HG02759 (cell line): ENCODE measurements around the gene RHOBTB3.
"Not testable (repeated sequence)": the region's sequence is repeated elsewhere in the genome, so short reads cannot be mapped to it uniquely, and the experiment has no call there.

Source experiments
- ATAC-seq: cut with Tn5 transposase; IDR thresholded peaks from one replicate; pipeline ENCODE4 v1.9.1; 2021; ENCODE audit warnings: mild to moderate bottlenecking, moderate library complexity; ENCODE audit not compliant: unreplicated experiment

Gene RHOBTB3

DNA sequence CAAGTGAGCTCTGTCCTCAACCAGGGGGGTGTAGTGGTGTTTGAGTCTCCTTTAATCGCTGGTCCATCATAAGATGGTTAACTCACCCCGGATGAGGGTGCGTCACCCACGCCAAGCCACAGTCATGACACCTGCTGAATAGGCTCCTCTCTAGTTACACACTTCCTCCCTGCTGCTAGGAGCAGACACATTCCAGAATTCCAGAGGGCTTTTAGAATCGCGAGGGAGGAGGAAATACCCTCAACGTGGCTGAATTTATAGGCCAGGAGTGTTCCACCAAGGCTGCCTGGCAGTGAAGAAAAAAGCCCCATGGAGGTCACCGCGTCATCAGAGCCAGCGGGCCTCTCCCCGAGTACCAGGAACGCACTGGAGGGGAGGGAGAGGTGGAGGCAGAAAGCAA, 86.3 kb downstream of the RHOBTB3 start:
- no peak for ATAC-seq

DNA sequence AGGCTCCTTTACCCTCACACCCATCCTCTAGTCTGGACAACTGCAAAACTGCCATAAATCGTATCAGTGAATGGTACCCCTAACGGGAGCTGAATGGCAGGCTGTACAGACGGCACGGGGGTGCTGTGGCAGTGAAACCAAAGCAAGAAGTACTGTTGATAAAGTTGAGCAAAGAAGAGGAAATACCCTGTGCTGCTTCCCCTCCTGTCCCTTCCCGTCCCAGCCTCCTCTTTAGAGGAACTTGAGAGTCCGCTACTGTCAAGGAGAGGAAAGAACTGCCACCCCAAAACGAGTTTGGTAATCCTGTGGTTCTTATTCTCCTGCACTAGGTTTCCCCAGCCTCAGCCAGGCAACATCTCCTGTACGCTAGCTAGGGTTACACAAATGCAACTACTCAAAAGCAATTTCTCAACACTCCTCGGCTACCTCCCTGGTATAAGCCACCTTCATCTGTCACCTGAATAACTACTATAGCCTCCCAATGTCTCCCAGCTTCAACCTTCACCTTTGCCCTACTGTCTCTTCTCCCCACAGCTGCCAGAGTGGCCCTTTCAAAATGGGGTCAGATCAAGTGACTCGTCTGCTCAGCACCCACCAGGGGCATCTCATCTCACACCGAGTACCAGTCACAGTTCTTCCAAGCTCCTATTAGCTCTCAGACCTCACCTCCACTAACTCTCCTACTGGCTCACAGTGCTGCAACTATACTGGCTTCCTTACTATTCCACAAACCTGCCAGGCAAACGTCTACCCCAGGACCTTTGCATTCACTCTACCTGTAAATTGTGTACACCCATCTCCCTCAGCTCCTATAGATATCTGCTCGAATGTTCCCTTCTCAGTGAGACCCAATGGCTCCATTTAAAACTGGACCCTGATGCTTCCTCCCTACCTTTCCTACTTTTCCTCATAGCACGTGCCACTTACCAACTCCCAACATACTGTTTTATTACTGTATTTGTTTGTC, 87.3 kb downstream of the RHOBTB3 start:
- ATAC-seq = peak; percentile 18

DNA sequence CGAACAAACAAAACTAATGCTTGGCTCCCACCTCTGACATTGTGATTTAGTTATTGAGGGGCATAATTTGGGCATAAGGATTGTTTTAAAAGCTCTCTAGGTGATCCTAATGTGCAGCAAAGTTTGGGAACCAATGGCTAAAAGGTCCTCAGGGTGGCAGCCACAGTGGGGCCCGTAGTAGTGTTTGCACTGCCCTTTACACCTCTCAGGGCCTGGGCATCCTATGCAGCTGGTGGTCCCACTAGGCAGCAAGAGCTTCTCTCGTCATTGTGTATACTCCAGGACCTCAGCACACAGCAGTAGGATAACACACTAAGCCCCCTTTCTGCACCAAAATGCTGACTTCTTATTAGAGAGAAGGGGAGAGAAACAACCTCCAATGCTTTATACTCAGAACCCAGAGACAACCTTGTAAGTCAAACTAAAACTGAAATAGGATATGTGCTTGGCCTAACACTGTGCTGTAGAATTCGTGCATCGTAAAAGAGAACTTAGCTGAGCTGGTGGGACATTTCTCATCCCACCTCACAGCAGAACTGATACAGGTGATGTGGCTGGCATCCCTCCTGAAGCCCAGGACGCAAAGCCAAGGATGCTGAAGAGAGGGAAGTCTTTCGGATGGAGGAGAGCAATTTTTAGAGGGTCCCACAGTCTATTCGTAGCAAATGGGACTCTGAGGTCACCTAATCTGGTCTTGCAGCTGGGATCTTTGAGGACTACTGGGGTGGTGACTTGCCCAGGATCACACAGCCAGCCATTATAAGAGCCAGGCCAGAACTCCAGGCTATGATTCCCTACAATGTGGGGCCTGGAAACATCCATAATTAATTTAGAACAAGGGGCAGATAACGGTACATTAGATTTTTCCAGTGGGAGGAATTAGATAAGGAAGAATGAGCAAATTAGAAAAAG, 90.2 kb downstream of the RHOBTB3 start:
- peak; percentile 31 for ATAC-seq

DNA sequence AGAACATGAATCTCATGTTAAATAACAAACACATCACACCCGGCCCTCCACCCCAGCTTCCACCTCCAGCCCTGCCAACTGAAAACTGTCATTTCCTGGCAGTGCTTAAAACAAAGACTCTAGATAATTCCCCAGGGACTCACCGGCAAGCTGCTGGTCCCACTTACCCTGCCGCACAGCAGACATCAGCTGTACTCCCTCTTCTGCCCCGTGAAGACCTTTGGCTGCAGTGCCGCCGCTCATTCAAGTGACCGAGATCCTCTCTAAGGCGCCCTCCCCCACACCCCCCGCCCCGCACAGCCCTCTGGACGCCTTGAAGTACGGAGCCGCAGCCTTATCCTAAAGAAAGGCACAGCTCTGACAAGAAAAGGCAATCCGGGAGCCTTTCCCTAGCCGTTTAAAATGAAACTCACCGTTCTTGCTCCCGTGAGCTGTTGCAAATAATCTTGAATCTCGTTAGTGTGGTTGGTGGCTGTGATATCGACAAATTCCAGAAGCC, 91.0 kb downstream of the RHOBTB3 start:
- peak; percentile 37 for ATAC-seq

DNA sequence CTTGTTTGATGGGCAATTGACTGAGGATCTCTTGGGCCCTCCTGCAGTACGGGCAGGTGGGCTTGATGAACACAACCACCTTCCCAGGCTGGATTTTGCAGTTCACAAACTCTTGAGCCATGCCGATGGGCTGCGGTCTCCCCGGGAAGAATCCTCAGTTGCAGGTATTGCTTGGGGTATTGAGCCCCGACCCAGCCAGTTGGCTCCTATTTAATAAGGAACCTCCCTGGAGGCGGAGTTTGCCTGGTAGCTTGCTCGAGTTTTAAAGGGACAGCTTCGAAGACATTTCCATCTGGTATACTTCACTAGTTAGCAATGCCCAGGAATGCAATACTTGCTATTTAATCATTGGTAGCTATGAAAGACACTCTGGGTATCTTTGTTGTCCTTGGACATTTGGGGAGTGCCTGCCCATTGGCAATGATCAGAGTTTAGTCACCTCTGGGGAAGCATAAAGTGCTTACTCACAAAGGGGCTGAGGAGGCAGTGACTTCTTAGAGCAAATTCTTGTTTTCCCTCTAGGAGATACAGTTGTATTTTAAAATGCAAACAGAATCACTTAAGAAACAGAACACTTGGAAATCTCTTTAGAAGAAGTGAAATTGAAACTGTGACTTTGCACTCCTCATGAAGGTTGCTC, 91.5 kb downstream of the RHOBTB3 start, which contains the start of gene GLRX:
Gene GLRX (minus strand): TSS at position 185 of the 640 bp plus-strand sequence. CDS start 64 bp downstream, at position 121.
- peak; percentile 43 for ATAC-seq

DNA sequence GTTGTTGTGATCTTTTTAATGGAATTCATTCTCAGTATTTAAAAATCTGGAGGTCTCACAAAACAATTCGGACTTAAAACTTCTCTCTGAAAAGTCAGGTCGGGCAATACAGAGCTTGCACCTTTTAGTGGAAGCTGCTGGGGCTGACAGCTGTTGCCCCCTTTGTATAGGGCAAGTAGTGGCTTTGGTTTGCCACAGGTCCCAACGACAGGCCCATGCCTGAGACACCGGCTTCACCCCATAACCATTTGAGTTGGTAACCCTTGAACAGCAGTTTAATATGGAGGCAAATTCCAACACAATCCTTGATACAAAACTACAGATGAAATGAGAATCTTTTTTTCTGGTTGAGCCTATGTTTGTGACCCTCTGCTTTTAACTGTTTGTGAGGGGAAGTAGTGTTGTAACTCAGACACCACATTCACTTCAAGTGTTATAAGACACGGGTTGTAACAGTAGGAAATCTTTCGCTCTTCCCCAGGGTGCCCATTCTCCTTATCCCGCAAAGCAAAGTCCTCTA, 92.1 kb downstream of the RHOBTB3 start:
- ATAC-seq = no peak

DNA sequence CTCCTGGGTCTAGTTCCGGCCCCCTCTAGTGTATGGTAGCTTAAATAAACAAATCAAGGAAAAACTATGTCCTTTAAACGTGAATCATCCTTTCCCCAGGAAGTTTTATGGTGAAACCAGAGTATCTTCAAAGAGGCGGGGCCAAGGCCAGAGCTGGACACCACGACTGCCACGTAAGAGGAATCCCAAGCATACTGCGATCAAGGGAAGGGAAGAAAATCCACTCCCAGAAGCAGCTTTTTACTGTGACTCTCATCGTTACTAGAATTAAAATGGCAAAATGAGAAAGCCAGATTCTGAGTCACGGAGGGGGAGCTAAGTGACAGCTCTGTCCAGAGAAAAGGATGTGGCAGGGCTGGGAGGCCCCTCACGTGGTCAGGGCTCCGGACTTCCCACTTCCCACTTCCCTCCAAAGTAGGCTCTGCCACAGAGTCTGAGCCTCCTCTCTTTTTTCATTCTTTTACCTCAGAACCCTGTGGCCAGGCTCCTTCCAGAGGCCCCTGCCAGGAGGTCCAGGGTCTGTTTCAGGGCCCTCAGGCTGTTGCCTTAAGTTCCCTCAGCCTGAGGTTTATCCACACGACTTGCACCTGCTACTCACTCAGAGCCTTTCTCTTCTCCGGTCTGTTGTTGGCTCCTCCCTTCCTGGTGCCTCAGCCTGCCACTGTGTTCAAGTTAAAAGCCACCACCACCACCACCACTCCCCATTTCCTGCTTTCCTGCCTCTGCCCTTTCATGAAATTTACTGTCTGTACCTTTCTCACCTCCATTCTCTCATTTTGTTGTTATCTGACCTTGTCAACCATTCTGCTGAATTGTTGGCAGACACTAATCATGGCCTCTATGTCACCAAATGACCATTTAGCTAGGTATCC, 92.8 kb downstream of the RHOBTB3 start:
- peak; percentile 46 for ATAC-seq

DNA sequence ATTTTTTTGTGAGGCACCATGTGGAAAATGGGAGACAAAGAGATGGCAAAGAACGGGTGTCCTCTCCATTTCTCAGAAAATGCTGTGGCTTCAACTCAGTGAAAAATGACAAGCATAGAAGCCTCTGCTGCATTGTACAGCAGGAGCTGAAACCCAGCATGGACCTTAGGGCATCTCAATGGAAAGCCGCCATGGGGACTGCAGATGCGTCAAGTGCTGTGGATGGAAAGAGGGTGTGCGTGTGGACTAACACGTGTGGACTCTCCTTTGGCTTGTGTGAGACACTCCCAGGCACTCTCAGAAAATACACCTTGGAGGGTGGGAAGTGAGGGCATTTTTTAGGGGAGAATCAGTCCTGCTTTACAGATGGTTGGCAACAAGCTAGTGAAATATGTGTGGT, 93.6 kb downstream of the RHOBTB3 start:
- ATAC-seq = no peak

DNA sequence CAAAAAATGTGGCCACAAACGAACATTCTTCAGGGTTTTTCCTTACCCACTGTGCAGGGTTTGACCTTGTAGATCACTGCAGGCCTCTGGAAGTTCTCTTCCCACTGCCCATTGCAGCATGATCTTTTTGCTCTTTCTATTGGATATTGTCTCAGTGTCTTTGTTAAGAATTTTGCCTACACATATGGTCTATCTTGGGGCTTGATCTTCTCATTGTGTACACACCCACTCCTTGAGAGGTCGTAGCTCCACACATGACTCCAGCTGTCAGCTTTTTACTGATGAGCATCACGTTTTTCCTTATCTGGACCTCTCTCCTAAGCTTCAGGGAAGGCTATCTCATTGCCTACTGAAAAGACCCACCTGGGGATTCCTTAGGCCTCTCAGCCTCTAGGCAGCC, 94.4 kb downstream of the RHOBTB3 start:
- ATAC-seq = no peak

DNA sequence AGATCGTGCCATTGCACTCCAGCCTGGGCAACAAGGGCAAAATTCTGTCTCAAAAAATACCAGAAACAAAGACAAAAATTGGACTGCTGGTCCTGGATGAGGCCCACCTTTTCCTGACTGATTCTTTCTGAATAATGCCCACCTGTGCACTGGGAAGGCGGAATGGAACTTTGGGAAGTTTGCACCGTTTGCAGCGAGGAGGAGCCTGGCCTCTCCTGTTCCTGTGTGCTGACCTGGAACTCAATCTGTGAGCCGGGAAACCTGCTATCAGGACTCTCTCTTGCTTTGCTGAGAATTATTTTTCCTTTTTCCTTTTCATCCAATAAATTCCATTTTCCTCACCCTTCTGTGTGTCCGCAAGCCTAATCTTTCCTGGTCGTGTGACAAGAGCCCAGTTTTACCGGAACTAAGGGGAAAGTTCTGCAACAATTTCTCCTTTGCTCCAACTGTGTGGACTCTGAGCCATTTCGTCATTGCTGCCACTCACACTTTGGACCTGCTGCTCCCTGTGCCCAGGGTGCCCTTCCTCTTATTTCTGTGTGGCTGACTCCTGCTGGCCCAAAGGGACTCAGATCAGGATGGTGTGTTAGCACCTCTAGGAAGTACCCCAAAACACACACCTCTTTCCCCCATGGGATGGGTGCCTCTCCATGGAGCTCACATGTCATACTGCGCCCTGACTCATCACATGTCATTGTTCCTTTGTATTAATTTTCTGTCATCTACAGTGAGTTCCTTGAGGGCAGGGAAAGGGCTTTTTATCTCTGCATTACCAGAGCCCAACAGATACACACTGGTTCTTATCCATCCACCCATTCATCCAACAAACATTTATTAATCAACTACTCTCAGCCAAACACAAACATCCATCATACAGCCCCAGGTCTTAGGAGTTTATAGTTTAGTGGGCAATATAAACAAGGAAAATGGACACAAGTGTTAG, 96.1 kb downstream of the RHOBTB3 start:
- no peak for ATAC-seq

DNA sequence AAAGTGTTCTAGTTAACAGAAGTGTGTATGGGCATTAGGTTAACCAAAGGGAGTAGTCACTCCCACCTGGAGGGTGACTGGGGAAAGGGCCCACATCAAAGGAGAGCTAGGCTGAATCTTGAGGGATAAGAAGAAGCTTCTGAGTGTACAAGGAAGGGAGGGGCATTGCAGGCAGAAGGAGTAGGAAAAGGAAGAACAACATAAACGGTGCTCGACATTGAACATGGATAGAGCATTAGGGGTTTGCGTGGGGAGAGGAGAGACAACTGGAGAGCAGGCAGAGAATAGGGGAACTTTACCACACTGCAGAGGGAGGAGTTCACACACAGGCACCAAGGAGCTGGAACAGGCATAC, 96.7 kb downstream of the RHOBTB3 start:
- no peak for ATAC-seq

DNA sequence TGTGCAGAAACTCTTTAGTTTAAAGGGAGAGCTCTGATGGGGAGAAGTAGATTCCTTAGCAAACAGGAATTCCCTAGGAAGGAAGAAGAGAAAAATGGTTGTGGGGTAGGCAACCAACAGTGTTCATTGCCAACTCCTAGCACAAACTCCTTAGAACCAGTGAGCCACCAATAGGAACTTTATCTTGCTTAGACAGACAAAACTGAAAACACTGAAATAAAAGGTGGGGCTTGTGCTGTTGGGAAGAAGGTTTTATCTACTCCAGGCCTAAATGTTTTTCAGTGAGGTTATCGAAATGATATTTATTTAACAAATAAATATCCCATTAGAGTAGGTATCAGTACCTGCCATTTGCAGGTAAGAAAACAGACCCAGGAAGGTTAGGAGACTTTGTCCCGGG, 99.1 kb downstream of the RHOBTB3 start:
- no peak for ATAC-seq

DNA sequence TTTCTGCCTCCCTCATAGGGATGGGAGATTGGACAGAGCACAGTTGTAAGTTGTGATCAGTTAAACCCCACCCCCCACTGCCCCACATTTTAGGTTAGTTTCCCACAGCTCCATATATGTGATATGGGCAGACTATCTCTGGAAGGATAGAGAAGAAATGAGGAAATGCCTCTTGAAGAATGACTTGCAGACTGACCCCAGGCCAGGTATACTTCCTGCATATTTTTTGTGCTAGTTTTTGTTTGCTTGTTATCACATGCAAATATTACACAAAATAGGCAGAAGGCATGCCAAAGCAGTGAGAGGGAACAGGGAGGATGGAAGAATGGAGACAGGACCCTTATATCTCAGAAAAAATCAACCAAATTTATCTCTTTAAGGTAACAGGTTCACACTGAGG, 101.5 kb downstream of the RHOBTB3 start:
- no peak for ATAC-seq

DNA sequence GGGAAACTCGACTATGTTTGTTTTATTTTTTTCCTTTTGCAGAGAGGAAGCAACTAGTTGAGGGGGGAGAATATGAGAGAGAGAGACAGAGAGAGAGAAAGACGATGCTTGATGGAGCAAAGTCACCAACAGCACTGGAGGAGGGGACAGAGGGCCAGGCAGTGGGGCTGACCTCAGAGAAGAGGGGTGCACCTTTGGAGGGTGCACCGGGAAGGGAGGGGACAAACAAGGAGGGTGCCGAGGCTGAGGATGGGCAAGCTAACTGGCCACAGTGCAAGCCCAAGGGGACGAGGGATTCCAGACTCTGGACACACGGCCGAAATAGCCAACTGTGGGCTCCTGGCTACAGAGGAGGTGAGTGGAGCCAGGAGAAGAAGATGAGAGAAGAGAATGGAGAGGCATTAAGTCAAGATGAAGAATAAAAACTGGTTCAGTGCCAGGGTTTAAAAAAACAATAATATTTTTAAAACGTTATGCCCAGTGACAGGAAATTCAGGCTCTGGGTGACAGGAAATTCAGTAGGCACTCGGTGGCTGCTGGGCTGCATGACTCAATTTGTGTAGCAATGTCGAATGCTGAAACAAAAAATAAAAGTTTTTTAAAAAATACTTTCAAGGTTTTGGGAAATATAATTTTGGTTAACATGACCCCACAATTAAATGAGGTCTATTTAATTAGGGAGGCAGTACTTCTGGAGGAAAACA, 104.7 kb downstream of the RHOBTB3 start:
- no peak for ATAC-seq

DNA sequence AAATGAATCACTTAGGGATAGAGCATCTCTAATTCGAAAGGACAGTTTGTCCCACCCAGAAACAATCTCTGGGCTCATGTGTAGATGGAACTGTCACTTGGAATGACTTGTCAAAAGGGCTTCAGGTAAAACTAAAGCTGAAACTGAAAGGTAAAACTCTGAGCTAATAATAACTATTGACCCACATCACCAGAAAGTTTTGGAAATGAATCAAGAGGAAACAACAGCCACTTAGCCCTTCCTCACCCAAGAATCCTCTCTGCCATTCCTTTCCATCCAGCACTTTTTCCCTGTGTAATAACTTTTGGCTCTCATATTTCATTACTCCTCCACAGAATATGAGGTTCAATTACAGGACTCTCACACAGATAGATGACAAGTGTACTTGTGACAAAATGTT, 105.4 kb downstream of the RHOBTB3 start:
- ATAC-seq = no peak

DNA sequence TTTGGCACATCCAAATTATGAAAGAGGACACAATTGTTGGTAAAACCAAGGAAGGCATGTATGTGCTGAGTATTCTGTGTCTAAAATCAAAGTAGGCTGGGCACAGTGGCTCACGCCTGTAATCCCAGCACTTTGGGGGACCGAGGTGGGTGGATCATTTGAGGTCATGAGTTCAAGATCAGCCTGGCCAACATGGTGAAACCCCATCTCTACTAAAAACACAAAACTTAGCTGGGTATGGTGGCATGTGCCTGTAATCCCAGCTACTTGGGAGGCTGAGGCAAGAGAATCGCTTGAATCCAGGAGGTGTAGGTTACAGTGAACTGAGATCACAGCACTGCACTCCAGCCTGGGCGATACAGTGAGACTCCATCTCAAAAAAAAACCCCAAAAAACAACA, 105.8 kb downstream of the RHOBTB3 start:
- not testable (repeated sequence) for ATAC-seq

DNA sequence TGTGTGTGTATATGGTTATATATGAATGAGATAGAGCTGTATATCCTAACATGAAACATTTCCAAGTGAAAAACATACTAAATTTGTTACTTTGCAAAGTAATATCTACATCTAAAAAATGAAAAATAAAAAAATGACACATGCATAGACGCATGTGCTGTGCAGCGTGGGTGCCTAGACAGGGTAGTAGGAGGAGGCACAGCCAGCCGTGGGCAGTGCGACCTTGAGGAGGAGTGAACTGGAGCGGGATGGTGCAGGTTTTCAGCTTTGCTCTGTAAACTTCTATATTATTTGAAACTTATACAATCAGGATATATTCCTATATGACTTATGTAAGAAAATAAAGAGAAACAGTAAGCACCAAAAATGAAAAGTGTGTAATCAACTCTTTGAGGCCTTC, 106.4 kb downstream of the RHOBTB3 start:
- ATAC-seq = no peak

DNA sequence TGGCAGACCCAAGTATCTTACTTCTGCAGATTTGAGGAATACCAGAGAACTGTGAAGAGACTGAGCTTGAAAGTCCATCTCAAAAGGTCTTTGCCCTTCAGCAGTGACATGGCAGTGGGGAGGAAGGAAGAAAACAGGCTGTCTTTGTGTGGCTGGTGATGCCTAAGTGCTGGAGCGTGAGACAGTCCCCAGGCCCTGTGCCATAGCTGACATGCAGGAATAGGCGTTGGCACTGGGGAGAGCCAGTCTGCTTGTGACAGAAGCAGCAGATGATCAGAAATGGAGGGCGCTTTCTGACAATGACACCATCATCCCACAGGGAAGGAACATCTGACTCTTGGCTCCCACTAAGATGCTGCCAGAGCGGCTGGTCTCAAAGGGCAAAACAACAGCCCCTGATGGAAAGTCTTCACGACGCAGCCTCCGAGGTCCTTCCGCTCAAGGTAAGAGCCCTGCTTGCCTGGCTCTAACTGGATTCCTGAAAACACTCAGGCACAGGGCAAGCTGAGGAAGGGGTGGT, 106.9 kb downstream of the RHOBTB3 start:
- ATAC-seq = no peak
